H1 (cell line): ENCODE data around the gene LZTFL1. TPM values are rescaled to one million over a fixed set of nuclear protein-coding genes. Genes with fewer than 3 reads are reported as not detected.

Experiments used
- CTCF ChIA-PET: fragments of 300-600 bp; sonication (Branson Sonifier 250); formaldehyde crosslinking; loops from one replicate; lab custom pipeline; 2021; ENCODE audit not compliant: partially characterized antibody; lab: Charles Lee
- POLR2A ChIA-PET: fragments of 300-600 bp; sonication (Branson Sonifier 250); formaldehyde crosslinking; loops from one replicate; lab custom pipeline; 2021; ENCODE audit warnings: inconsistent platforms; ENCODE audit not compliant: partially characterized antibody; lab: Charles Lee
- DNase-seq, 2 experiments: peaks; one replicate each; pipeline versions ENCODE4 v3.0.0 to v3.0.0-alpha.2; 2010 to 2022; ENCODE audit warnings: low spot score in 2 of 2, low read depth in 1 of 2, mixed read lengths in 1 of 2
- FAIRE-seq: peaks from 2 replicates; lab custom pipeline; 2011; peaks lifted over from hg19 to GRCh38; lab: Jason Lieb, UNC
- H2AFZ ChIP-seq: 2 replicates; pipeline ENCODE4 v1.8.1; 2012; ENCODE audit warnings: low read length, inconsistent platforms
- H2AK5ac ChIP-seq: 2 replicates; pipeline ENCODE4 v1.6.1; 2013; ENCODE audit warnings: low read depth, low read length
- H2BK120ac ChIP-seq: replicated peaks from 2 replicates; pipeline ENCODE3; 2013; ENCODE audit warnings: low read depth, low read length, inconsistent platforms
- H2BK12ac ChIP-seq: 2 replicates; pipeline ENCODE4 v1.6.1; 2013; ENCODE audit warnings: low read depth, low read length
- H2BK15ac ChIP-seq: 2 replicates; pipeline ENCODE4 v1.6.1; 2013; ENCODE audit warnings: low read length
- H2BK20ac ChIP-seq: 2 replicates; pipeline ENCODE4 v1.6.1; 2013; ENCODE audit warnings: low read length
- H2BK5ac ChIP-seq: 2 replicates; pipeline ENCODE4 v1.6.1; 2013; ENCODE audit warnings: low read depth, low read length
- H3K14ac ChIP-seq: 2 replicates; pipeline ENCODE4 v1.6.1; 2013; ENCODE audit warnings: inconsistent platforms; ENCODE audit not compliant: insufficient read length
- H3K18ac ChIP-seq: 2 replicates; pipeline ENCODE4 v1.6.1; 2013; ENCODE audit warnings: low read length; ENCODE audit errors: extremely low read depth
- H3K23ac ChIP-seq: 2 replicates; pipeline ENCODE4 v1.6.1; 2013; ENCODE audit warnings: inconsistent platforms; ENCODE audit not compliant: insufficient read length
- H3K23me2 ChIP-seq: 2 replicates; pipeline ENCODE4 v1.6.1; 2013; ENCODE audit warnings: low read depth, low read length
- H3K27ac ChIP-seq: 2 replicates; pipeline ENCODE4 v1.6.1; 2011; ENCODE audit warnings: low read depth, low read length, inconsistent platforms
- H3K27me3 ChIP-seq, 4 experiments: replicated peaks in 1 of 4; 1 replicate in 1 of 4; 2 replicates in 3 of 4; pipeline versions ENCODE4 v1.6.1 to v1.8.1; 2011 to 2013; ENCODE audit warnings: low read length in 3 of 4, mild to moderate bottlenecking in 3 of 4, inconsistent platforms in 2 of 4, mixed read lengths in 2 of 4, moderate library complexity in 1 of 4; ENCODE audit not compliant: control insufficient read depth in 3 of 4, insufficient read depth in 3 of 4; ENCODE audit errors: extremely low read depth in 1 of 4
- H3K36me3 ChIP-seq, 4 experiments: 2 replicates each; pipeline versions ENCODE4 v1.6.1 to v1.8.1; 2011 to 2013; ENCODE audit warnings: mild to moderate bottlenecking in 4 of 4, low read length in 3 of 4, moderate library complexity in 2 of 4, control low read depth in 1 of 4, inconsistent platforms in 1 of 4; ENCODE audit not compliant: insufficient read depth in 4 of 4, control insufficient read depth in 2 of 4
- H3K4ac ChIP-seq: replicated peaks from 2 replicates; pipeline ENCODE3; 2013; ENCODE audit warnings: low read length, low read depth, mixed read lengths, inconsistent platforms; ENCODE audit not compliant: insufficient read length
- H3K4me1 ChIP-seq, 4 experiments: replicated peaks in 1 of 4; 1 replicate in 1 of 4; 2 replicates in 3 of 4; pipeline versions ENCODE4 v1.6.1 to v1.8.1; 2011 to 2013; ENCODE audit warnings: low read length in 3 of 4, inconsistent platforms in 2 of 4, mixed read lengths in 1 of 4; ENCODE audit not compliant: insufficient read depth in 4 of 4, control insufficient read depth in 3 of 4
- H3K4me2 ChIP-seq, 2 experiments: 2 replicates each; pipeline versions ENCODE4 v1.6.1 to v1.8.1; 2011 to 2013; ENCODE audit warnings: low read depth in 2 of 2, low read length in 2 of 2, control low read depth in 1 of 2, inconsistent platforms in 1 of 2, mild to moderate bottlenecking in 1 of 2; ENCODE audit not compliant: insufficient read depth in 1 of 2
- H3K4me3 ChIP-seq, 4 experiments: fragments of 200-600, 300-600 bp in 1 of 4; sonication (generic), shearing (Covaris generic), sonication (Bioruptor Twin) in 1 of 4; 2 replicates each; pipeline versions ENCODE4 v1.5.1 to v1.8.1; 2011 to 2016; ENCODE audit warnings: low read length in 4 of 4, low read depth in 3 of 4, control low read depth in 2 of 4, inconsistent platforms in 2 of 4, mild to moderate bottlenecking in 2 of 4, mixed read lengths in 1 of 4, moderate library complexity in 1 of 4; ENCODE audit not compliant: insufficient read depth in 2 of 4; ENCODE audit errors: extremely low read depth in 1 of 4
- H3K56ac ChIP-seq: replicated peaks from 2 replicates; pipeline ENCODE3; 2013; ENCODE audit warnings: low read depth, mild to moderate bottlenecking, mixed read lengths, low read length, inconsistent platforms; ENCODE audit not compliant: insufficient read length
- H3K79me1 ChIP-seq: 2 replicates; pipeline ENCODE4 v1.6.1; 2013; ENCODE audit warnings: low read depth, low read length, control low read depth
- H3K79me2 ChIP-seq, 2 experiments: 2 replicates each; pipeline versions ENCODE4 v1.6.1 to v1.8.1; 2012 to 2013; ENCODE audit warnings: low read length in 2 of 2, mild to moderate bottlenecking in 2 of 2, inconsistent platforms in 1 of 2; ENCODE audit not compliant: insufficient read depth in 2 of 2, control insufficient read depth in 1 of 2
- H3K9ac ChIP-seq, 4 experiments: replicated peaks in 1 of 4; 1 replicate in 1 of 4; 2 replicates in 3 of 4; pipeline versions ENCODE4 v1.6.1 to v1.8.1; 2011 to 2013; ENCODE audit warnings: low read depth in 3 of 4, low read length in 3 of 4, control low read depth in 2 of 4, mild to moderate bottlenecking in 2 of 4, moderate library complexity in 2 of 4, inconsistent platforms in 1 of 4; ENCODE audit errors: extremely low read depth in 1 of 4
- H3K9me3 ChIP-seq, 2 experiments: 2 replicates each; pipeline versions ENCODE4 v1.6.1 to v1.8.1; 2012 to 2013; ENCODE audit warnings: mild to moderate bottlenecking in 2 of 2, moderate library complexity in 2 of 2, control low read depth in 1 of 2, inconsistent platforms in 1 of 2, low read depth in 1 of 2, low read length in 1 of 2, mixed read lengths in 1 of 2; ENCODE audit not compliant: insufficient read depth in 2 of 2
- H4K20me1 ChIP-seq, 2 experiments: replicated peaks in 1 of 2; 2 replicates each; pipeline versions ENCODE3 to v1.8.1; 2011 to 2013; ENCODE audit warnings: inconsistent platforms in 2 of 2, low read length in 2 of 2, mild to moderate bottlenecking in 1 of 2; ENCODE audit not compliant: insufficient read depth in 2 of 2, control insufficient read depth in 1 of 2
- H4K5ac ChIP-seq: 2 replicates; pipeline ENCODE4 v1.6.1; 2013; ENCODE audit warnings: low read length, low read depth, mixed read lengths, inconsistent platforms; ENCODE audit not compliant: insufficient read length
- H4K8ac ChIP-seq: 2 replicates; pipeline ENCODE4 v1.8.0; 2013; ENCODE audit warnings: mild to moderate bottlenecking, moderate library complexity, low read length, inconsistent platforms; ENCODE audit not compliant: insufficient read depth; ENCODE audit errors: extremely low read depth
- H4K91ac ChIP-seq: replicated peaks from 2 replicates; pipeline ENCODE3; 2013; ENCODE audit warnings: low read length, mixed read lengths, inconsistent platforms; ENCODE audit not compliant: insufficient read length
- WGBS, 2 experiments: shearing (Covaris generic) in 1 of 2; methylation state at CpG; one replicate each; pipeline versions ENCODE4 v1.1.6 to v1.1.7; 2013 to 2015; ENCODE audit warnings: low lambda C conversion rate in 2 of 2, mixed read lengths in 2 of 2, inconsistent platforms in 1 of 2, low coverage in 1 of 2, missing lambda C conversion rate in 1 of 2; ENCODE audit not compliant: insufficient replicate concordance in 2 of 2, insufficient coverage in 1 of 2, insufficient read length in 1 of 2; ENCODE audit errors: extremely low coverage in 1 of 2, missing lambda C conversion rate in 1 of 2; 5-methylcytosine and 5-hydroxymethylcytosine counted together
- polyA plus RNA-seq, 7 experiments: library from polyadenylated mRNA; depleted of rRNA in 3 of 7; stranded (reverse) in 5 of 7; unstranded in 2 of 7; fragments of >200 nt in 5 of 7; fragments of 200-250 nt in 2 of 7; gene quantifications; 1 replicate in 5 of 7; 2 replicates in 1 of 7; 4 replicates in 1 of 7; pipeline versions ENCODE4 v1.2.1 to v1.2.3, GENCODE V29; 2011 to 2013; ENCODE audit warnings: missing spikeins in 2 of 7, mixed read lengths in 2 of 7
- total RNA-seq: library from RNA; stranded (reverse); fragmentation: NEBNext Ultra II Directional; extraction: Animal tissue kit (Norgen Biotek cat#: 25700); gene quantifications from 2 replicates; pipeline ENCODE4 v1.2.1, GENCODE V29; 2021

Gene LZTFL1
- total and polyA plus RNA-seq, 2 of the 8 experiments (the other 6 are each of a cell fraction or from before 2014, with no cell fraction given) = 8.7 to 11.5 TPM

- no peak for DNase-seq
- CTCF ChIA-PET = interaction anchor here (1.0 to 2.7 kb wide), 3 partner anchors 10 to 94 kb away, joined by 3 to 6 read pairs (median 4); no protein-coding TSS in a partner anchor
Measured at GRCh38 chr3:45844616-45845015, 2.7 kb upstream of the LZTFL1 start.

More at GRCh38 chr3:45844616-45845015, 2.7 kb upstream of the LZTFL1 start:
- Histone ChIP-seq H3K56ac (no peak overlapping the region), H3K27me3 (peaks cover 0 to 19% (median 4%) of the 10 kb centered on the region in 4 experiments; a peak in 4 of 7 replicates), H3K14ac (no peak overlapping the region), H3K18ac (no peak overlapping the region), H3K9ac (no peak overlapping the region), H2BK120ac (no peak overlapping the region), H3K79me2 (no peaks in the 10 kb centered on the region), H3K4ac (no peak overlapping the region), H4K91ac (no peak overlapping the region), H3K79me1 (no peaks in the 10 kb centered on the region), H3K4me1 (peaks cover 0 to 3% (median 2%) of the 10 kb centered on the region in 4 experiments; a peak in 3 of 7 replicates), H3K23ac (no peak overlapping the region), H4K5ac (no peak overlapping the region), H2BK12ac (no peak overlapping the region), H2AK5ac (no peak overlapping the region), H3K36me3 (no peaks in the 10 kb centered on the region), H4K20me1 (no peaks in the 10 kb centered on the region), H4K8ac (no peak overlapping the region), H3K23me2 (peaks cover 8% of the 10 kb centered on the region; the same call in 1 of the 2 replicates), H3K9me3 (no peaks in the 10 kb centered on the region), H2BK20ac (no peak overlapping the region), H3K4me3 (no peak overlapping the region), H2AFZ (no peak overlapping the region), H3K4me2 (no peak overlapping the region), H2BK15ac (no peak overlapping the region), H3K27ac (no peak overlapping the region), H2BK5ac (no peak overlapping the region)
- WGBS, 2 experiments = 86% methylated on average over 1 of the region's 1 CpG; no CpG with 5 or more reads in 1 of the 2 experiments
- no peak for FAIRE-seq
- POLR2A ChIA-PET = no interaction called here
